Right atrium auricular region (tissue), 2 donors: ENCODE measurements around the gene MINK1. TPM values are rescaled to one million over a fixed set of nuclear protein-coding genes. Genes with fewer than 3 reads are reported as not detected.

Source experiments
- DNase-seq: peaks from one replicate; pipeline ENCODE4 v3.0.0-alpha.2; 2019; ENCODE audit warnings: low spot score
- H3K27ac ChIP-seq, 2 donors: fragments of 200-600 bp; sonication (generic); 1 replicate in 1 of 2; 2 replicates in 1 of 2; pipeline ENCODE4 v1.5.1; 2016 to 2019
- H3K27me3 ChIP-seq, 2 donors: fragments of 200-600 bp; sonication (generic); one replicate each; pipeline versions ENCODE4 v1.5.1 to v1.6.0; 2017 to 2019
- H3K36me3 ChIP-seq: fragments of 200-600 bp; sonication (generic); one replicate; pipeline ENCODE4 v1.5.1; 2016
- H3K4me1 ChIP-seq, 2 donors: fragments of 200-600 bp; sonication (generic); one replicate each; pipeline versions ENCODE4 v1.5.1 to v1.6.0; 2017 to 2019
- H3K4me3 ChIP-seq, 2 donors: fragments of 200-600 bp; sonication (generic); 1 replicate in 1 of 2; 2 replicates in 1 of 2; pipeline ENCODE4 v1.5.1; 2017 to 2019; ENCODE audit warnings: mild to moderate bottlenecking in 1 of 2, moderate library complexity in 1 of 2
- H3K9me3 ChIP-seq, 2 donors: fragments of 200-600 bp; sonication (generic); one replicate each; pipeline ENCODE4 v1.5.1; 2019
- total RNA-seq, 2 donors: library from RNA; depleted of rRNA; stranded (reverse); fragments of >200 nt; gene quantifications; one replicate each; pipeline ENCODE4 v1.1.0, GENCODE V29; 2016
- TF ChIP-seq, protein P1 (sequence below), 2 donors: fragments of 200-600 bp; sonication (generic); IDR thresholded peaks; one replicate each; pipeline ENCODE4 v1.5.1; 2019; ENCODE audit warnings: antibody characterized with exemption in 2 of 2

Gene MINK1
- total RNA-seq, 2 donors from 2014 or later: 20.9 to 22.2 TPM

DNA sequence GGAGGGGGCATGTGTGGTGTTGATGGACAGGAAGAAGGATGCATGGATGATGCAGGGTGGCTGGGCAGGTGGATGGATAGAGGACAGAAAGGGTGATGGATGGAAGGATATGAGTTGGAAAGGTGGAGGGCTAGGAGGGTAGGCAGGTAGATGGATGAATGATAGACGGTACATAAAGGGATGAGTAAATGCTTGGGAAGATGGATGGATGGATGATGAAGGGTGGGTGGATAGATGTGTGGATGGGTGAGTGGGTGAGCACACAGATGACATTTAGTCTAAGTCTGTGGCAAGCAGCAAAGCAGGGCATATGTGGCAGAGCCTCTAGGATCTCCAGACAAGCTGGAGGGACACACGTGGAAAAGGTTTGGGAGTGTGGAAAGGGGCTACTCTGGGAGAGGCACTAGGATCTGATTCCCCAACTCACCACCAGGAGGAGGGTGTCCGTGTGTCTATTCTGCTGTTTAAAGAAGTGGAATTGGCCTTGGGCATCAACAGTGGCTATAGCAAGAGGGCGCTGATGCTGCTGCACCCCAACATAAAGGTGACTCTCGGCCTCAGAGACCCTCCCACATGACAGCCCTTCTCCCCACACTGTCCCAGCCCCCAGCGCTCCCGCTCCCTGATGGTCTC, 18.0 kb upstream of the MINK1 start:
- Histone ChIP-seq H3K36me3 (peaks cover 19% of the 10 kb centered on the region), H3K27me3 (no peaks in the 10 kb centered on the region), H3K4me3 (no peak overlapping the region), H3K9me3 (no peaks in the 10 kb centered on the region), H3K4me1 (peaks cover 0 to 4% of the 10 kb centered on the region in 2 donors), H3K27ac (no peak overlapping the region)
- TF ChIP-seq, protein P1, sequence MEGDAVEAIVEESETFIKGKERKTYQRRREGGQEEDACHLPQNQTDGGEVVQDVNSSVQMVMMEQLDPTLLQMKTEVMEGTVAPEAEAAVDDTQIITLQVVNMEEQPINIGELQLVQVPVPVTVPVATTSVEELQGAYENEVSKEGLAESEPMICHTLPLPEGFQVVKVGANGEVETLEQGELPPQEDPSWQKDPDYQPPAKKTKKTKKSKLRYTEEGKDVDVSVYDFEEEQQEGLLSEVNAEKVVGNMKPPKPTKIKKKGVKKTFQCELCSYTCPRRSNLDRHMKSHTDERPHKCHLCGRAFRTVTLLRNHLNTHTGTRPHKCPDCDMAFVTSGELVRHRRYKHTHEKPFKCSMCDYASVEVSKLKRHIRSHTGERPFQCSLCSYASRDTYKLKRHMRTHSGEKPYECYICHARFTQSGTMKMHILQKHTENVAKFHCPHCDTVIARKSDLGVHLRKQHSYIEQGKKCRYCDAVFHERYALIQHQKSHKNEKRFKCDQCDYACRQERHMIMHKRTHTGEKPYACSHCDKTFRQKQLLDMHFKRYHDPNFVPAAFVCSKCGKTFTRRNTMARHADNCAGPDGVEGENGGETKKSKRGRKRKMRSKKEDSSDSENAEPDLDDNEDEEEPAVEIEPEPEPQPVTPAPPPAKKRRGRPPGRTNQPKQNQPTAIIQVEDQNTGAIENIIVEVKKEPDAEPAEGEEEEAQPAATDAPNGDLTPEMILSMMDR (IDR thresholded peaks at IDR 0.05): no peak
- DNase-seq: no peak

DNA sequence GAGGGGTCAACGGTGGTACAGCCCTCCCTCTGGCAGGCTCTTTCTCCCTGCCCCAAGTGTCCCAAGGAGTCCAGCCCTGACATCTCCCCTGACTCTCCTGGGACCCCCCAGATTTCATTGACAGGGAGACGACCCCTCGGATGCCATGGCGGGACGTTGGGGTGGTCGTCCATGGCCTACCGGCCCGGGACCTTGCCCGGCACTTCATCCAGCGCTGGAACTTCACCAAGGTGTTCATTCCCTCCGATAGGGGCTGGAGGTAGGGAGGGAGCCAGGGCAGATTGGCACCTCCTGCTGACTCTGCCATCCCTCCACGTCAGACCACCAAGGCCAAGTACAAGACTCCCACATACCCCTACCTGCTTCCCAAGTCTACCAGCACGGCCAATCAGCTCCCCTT, 16.3 kb upstream of the MINK1 start:
- Histone ChIP-seq H3K4me1 (peaks cover 0 to 4% of the 10 kb centered on the region in 2 donors), H3K4me3 (no peak overlapping the region), H3K36me3 (peaks cover 19% of the 10 kb centered on the region), H3K27ac (no peak overlapping the region), H3K9me3 (no peaks in the 10 kb centered on the region), H3K27me3 (no peaks in the 10 kb centered on the region)
- DNase-seq: no peak
- TF ChIP-seq, protein P1 (IDR thresholded peaks at IDR 0.05): no peak

DNA sequence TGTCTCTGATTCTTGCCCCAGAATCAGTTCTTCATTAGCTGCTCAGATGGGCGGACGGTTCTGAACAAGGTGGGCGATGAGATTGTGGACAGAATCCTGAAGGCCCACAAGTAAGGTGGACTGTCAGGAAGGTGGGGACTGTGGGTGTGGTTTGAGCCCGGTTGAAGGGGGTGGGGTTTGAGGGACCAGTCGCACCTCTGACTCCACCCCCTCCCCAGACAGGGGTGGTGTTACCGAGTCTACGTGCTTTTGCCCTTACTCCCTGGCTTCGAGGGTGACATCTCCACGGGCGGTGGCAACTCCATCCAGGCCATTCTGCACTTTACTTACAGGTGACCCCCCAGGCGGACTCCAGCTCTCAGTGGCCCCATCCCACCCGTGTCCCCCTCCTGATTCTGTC, 14.9 kb upstream of the MINK1 start:
- H3K4me1 ChIP-seq: no peaks in the 10 kb centered on the region
- no peak overlapping the region for H3K4me3 ChIP-seq

DNA sequence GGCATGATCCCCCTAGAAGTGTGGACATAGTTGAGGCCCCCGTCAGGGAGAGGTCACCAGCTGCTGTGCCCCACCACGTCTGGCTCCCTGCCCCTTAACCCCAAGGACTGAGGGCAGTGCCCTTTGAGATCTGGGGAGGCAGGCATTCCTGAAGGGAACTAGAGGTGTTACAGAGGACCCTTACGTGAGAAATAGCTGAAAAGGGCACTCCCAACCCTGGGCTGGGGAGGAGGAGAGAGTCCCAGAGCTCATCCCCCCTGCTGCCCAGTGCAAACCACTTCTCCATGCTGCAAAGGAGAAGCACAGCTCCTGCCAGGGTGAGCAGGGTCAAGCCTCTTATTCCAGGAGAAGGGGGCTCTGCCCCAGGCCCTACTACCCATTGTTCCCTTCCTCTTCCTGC, 10.3 kb upstream of the MINK1 start:
- TF ChIP-seq, protein P1 (IDR thresholded peaks at IDR 0.05): no peak
- H3K27me3 ChIP-seq: no peaks in the 10 kb centered on the region
- H3K9me3 ChIP-seq: no peaks in the 10 kb centered on the region
- no peaks in the 10 kb centered on the region for H3K36me3 ChIP-seq
- no peak overlapping the region for H3K4me3 ChIP-seq
- DNase-seq: no peak
- H3K27ac ChIP-seq: no peak overlapping the region
- H3K4me1 ChIP-seq: no peaks in the 10 kb centered on the region

More for the DNA sequence above, 14.9 kb upstream of the MINK1 start:
- Histone ChIP-seq H3K36me3 (peaks cover 19% of the 10 kb centered on the region), H3K27me3 (no peaks in the 10 kb centered on the region), H3K9me3 (no peaks in the 10 kb centered on the region), H3K27ac (no peak overlapping the region)
- no peak for DNase-seq
- TF ChIP-seq, protein P1 (IDR thresholded peaks at IDR 0.05): no peak

DNA sequence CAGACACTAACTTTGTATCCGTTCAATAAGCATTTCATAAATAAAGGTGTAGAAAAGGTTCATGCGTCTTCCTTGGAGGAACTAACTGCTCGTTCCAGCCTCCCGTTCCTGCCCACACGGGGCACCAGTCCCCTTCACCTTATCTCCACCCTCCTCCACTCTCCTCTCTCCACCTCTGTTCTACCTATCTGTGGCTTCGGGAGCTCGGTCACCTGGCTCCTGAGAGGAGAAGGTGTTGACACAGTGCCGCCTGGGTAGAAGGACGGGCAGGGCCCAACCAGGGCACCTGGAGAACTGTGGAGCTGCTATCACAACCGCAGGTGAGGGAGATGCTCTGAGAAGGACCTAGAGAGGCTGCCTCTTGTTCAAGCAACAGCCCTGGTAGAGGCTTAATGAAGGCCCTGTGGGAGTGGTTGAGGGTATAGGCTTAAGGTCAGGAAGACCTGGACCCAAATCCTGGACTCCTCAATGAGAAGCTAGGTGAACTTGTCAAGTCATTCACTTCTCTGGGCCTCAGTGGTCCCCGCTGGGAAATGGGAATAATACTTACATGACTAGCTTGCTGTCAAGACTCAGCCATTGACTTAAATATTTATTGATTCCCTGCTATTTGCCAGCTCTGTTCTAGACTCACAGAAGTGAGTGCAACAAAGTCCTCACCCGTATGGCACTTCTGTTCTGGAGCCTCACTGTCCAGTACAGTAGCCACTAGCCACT, 9.6 kb upstream of the MINK1 start:
- H3K36me3 ChIP-seq: no peaks in the 10 kb centered on the region
- H3K4me3 ChIP-seq: no peak overlapping the region
- no peaks in the 10 kb centered on the region for H3K9me3 ChIP-seq
- no peaks in the 10 kb centered on the region for H3K27me3 ChIP-seq
- no peak overlapping the region for H3K27ac ChIP-seq
- TF ChIP-seq, protein P1 (IDR thresholded peaks at IDR 0.05): no peak
- no peaks in the 10 kb centered on the region for H3K4me1 ChIP-seq
- no peak for DNase-seq
